ENCODE measurements around the gene SLC33A1.
"Not testable (repeated sequence)": the region's sequence is repeated elsewhere in the genome, so short reads cannot be mapped to it uniquely, and the experiment has no call there.

The SLC33A1 gene

DNA sequence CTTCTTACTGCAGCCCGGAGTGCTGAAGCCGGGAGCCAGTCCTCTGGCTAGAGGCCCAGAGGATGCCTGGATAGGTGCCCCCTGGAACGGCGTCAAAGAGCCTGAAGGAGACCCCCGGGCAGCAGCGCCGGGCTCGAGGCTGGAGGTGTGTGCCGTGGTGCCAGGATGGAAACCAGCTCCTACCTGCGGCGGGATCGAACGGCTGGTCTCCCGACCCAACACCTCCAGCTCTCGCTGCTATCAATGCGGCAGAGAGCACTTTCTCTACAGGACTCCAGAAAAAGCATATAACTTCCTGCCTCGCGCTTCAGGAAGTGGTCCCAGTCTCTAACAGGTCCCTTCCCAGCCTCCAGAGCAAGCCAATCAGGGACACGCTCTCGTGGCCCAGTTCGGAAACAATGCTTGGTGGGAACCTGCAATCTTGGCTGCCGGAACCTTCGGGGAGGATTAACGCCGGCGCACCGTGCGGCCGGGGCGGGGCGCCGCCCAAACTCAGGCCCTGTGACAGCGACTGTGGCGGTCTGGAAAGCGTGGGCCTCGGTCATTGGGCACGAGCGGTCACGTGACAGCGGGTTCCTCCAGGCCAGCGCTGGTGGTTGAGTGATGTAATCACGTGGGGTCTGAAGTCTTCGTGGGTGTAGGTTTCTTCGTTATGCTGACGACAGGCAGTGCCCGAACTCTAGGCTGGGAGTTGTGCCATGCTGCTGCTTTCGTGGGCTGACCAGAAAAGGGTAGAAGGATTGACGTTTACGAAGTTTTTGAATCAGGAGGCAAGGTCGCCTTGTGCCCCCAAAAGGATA, at the start of gene SLC33A1:
Gene SLC33A1 (minus strand): TSS at position 287 of the 800 bp plus-strand sequence. CDS start 430 bp downstream, outside the sequence.
- H3K27ac ChIP-seq (ENCODE audit: low read depth, low read length) = peak within 1 kb of the TSS; percentile 87
- peaks cover 14 to 25% of the 10 kb centered on the region in 2 donors for H3K4me1 ChIP-seq (ENCODE audit: control insufficient read depth in 1 of 2, insufficient read depth in 2 of 2, low read length in 2 of 2)
- no peaks in the 10 kb centered on the region for H3K9me3 ChIP-seq (ENCODE audit: control insufficient read depth in 1 of 2, low read length in 2 of 2)
- H3K9ac ChIP-seq (ENCODE audit: low read depth in 1 of 2, low read length in 2 of 2) = peak within 1 kb of the TSS; percentile 90 to 96
- H3K4me3 ChIP-seq (ENCODE audit: low read depth in 1 of 2, low read length in 2 of 2) = peak within 1 kb of the TSS; percentile 91 to 96
- no peaks in the 10 kb centered on the region for H3K27me3 ChIP-seq (ENCODE audit: control insufficient read depth in 1 of 2, insufficient read depth in 2 of 2, low read length in 2 of 2)
- H3K36me3 ChIP-seq (ENCODE audit: control insufficient read depth in 1 of 2, insufficient read depth in 2 of 2, low read length in 2 of 2) = no peaks in the 10 kb centered on the region

DNA sequence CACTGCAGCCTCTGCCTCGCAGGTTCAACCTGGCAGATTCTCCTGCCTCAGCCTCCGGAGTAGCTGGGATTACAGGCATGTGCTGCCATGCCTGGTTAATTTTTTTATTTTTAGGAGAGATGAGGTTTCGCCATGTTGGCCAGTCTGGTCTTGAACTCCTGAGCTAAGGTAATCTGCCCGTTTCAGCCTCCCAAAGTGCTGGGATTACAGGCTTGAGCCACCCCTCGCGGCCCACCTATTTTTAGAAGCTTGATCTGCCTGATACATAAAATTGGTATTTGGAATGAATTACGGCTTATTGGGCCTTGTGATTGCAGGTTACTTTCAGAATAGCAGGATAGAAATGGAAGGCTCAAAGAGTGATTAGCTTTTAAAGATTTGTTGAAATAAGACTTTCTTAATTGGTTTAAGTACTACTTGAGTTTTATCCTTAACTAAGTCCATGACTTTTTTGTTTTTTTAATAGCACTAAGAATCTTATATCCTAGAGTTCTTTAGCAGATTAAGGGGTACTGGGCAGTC, 41.2 kb upstream of the SLC33A1 start:
- H3K36me3 ChIP-seq (ENCODE audit: control insufficient read depth in 1 of 2, insufficient read depth in 2 of 2, low read length in 2 of 2) = peaks cover 4 to 40% of the 10 kb centered on the region in 2 donors
- no peak overlapping the region for H3K4me3 ChIP-seq (ENCODE audit: low read depth in 1 of 2, low read length in 2 of 2)
- H3K9ac ChIP-seq (ENCODE audit: low read depth in 1 of 2, low read length in 2 of 2) = no peak overlapping the region
- no peaks in the 10 kb centered on the region for H3K9me3 ChIP-seq (ENCODE audit: control insufficient read depth in 1 of 2, low read length in 2 of 2)
- no peak overlapping the region for H3K27ac ChIP-seq (ENCODE audit: low read depth, low read length)
- H3K27me3 ChIP-seq (ENCODE audit: control insufficient read depth in 1 of 2, insufficient read depth in 2 of 2, low read length in 2 of 2) = no peaks in the 10 kb centered on the region
- H3K4me1 ChIP-seq (ENCODE audit: control insufficient read depth in 1 of 2, insufficient read depth in 2 of 2, low read length in 2 of 2) = peaks cover 6% of the 10 kb centered on the region in 2 donors

DNA sequence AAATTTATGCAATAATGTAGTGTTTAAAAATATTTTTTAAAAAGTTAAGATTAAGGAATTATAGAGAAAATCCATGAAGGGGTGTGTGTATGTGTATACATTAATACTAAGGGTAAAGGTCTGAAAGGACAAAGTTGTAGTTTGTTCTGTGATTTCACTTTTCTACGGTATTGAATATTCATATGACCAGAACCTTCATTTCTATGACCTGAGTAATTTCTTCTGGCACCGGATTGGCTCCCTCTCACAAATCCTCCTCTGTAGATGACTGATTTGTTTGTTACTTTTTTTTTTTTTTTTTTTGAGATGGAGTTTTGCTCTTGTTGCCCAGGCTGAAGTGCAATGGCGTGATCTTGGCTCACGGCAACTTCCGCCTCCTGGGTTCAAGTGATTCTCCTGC, 37.1 kb upstream of the SLC33A1 start:
- H3K9ac ChIP-seq (ENCODE audit: low read depth in 1 of 2, low read length in 2 of 2) = no peak overlapping the region
- H3K4me1 ChIP-seq (ENCODE audit: control insufficient read depth in 1 of 2, insufficient read depth in 2 of 2, low read length in 2 of 2) = peaks cover 8 to 15% of the 10 kb centered on the region in 2 donors
- H3K4me3 ChIP-seq (ENCODE audit: low read depth in 1 of 2, low read length in 2 of 2) = no peak overlapping the region
- H3K27me3 ChIP-seq (ENCODE audit: control insufficient read depth in 1 of 2, insufficient read depth in 2 of 2, low read length in 2 of 2) = no peaks in the 10 kb centered on the region
- no peak overlapping the region for H3K27ac ChIP-seq (ENCODE audit: low read depth, low read length)
- H3K9me3 ChIP-seq (ENCODE audit: control insufficient read depth in 1 of 2, low read length in 2 of 2) = no peaks in the 10 kb centered on the region
- H3K36me3 ChIP-seq (ENCODE audit: control insufficient read depth in 1 of 2, insufficient read depth in 2 of 2, low read length in 2 of 2) = peaks cover 0 to 13% of the 10 kb centered on the region in 2 donors

DNA sequence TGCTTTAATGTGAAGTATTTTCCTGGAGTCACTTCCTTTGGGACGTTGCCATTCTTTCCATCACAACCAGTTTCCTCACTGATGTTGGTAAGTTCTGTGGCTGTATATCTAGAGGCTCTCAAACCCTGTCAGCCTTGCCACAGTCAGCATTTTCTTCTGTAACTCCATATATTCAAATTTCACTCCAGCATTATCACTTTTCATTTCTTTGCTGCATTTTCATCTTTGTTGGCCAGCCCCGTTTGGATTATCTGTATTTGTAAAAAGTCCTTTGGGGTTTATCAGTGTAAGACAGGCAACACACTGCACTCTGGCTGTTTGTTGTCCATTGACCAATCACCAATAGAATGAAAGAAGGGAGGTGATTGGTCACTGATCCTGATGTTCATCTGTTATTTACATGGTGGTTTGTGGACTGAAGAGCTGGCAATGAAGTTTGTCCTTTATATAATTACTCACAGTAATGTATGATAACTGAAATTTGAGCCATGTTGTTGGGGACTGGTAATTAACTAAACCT, 36.5 kb upstream of the SLC33A1 start:
- H3K36me3 ChIP-seq (ENCODE audit: control insufficient read depth in 1 of 2, insufficient read depth in 2 of 2, low read length in 2 of 2) = peaks cover 0 to 13% of the 10 kb centered on the region in 2 donors
- no peaks in the 10 kb centered on the region for H3K9me3 ChIP-seq (ENCODE audit: control insufficient read depth in 1 of 2, low read length in 2 of 2)
- H3K27me3 ChIP-seq (ENCODE audit: control insufficient read depth in 1 of 2, insufficient read depth in 2 of 2, low read length in 2 of 2) = no peaks in the 10 kb centered on the region
- H3K4me3 ChIP-seq (ENCODE audit: low read depth in 1 of 2, low read length in 2 of 2) = peak overlapping the region in 1 of 2 donors; percentile 35
- no peak overlapping the region for H3K27ac ChIP-seq (ENCODE audit: low read depth, low read length)
- H3K9ac ChIP-seq (ENCODE audit: low read depth in 1 of 2, low read length in 2 of 2) = no peak overlapping the region
- peaks cover 8 to 15% of the 10 kb centered on the region in 2 donors for H3K4me1 ChIP-seq (ENCODE audit: control insufficient read depth in 1 of 2, insufficient read depth in 2 of 2, low read length in 2 of 2)

DNA sequence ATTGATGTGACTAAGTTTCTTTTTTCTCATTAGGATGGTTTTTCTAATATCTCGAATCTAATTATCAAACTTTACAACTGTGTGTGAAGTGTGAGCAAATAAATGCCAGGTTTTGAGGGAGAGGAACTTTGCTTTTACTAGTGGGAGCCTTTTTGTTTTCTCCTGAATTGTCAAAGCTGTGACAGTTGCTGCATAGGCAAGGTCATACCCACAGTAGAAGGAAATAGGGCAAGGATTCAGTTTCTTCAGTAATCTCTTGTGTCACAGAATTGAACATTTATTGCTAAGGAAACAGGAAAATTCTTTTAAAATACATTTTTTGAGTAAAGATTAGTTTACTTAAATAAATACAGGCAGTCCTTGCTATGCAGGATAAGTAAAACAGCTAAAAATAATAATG, 35.7 kb upstream of the SLC33A1 start:
- Histone ChIP-seq H3K4me3 (ENCODE audit: low read depth in 1 of 2, low read length in 2 of 2) (no peak overlapping the region), H3K4me1 (ENCODE audit: control insufficient read depth in 1 of 2, insufficient read depth in 2 of 2, low read length in 2 of 2) (peaks cover 8 to 15% of the 10 kb centered on the region in 2 donors), H3K9ac (ENCODE audit: low read depth in 1 of 2, low read length in 2 of 2) (no peak overlapping the region), H3K9me3 (ENCODE audit: control insufficient read depth in 1 of 2, low read length in 2 of 2) (no peaks in the 10 kb centered on the region), H3K27ac (ENCODE audit: low read depth, low read length) (no peak overlapping the region), H3K27me3 (ENCODE audit: control insufficient read depth in 1 of 2, insufficient read depth in 2 of 2, low read length in 2 of 2) (no peaks in the 10 kb centered on the region), H3K36me3 (ENCODE audit: control insufficient read depth in 1 of 2, insufficient read depth in 2 of 2, low read length in 2 of 2) (peaks cover 0 to 10% of the 10 kb centered on the region in 2 donors)

DNA sequence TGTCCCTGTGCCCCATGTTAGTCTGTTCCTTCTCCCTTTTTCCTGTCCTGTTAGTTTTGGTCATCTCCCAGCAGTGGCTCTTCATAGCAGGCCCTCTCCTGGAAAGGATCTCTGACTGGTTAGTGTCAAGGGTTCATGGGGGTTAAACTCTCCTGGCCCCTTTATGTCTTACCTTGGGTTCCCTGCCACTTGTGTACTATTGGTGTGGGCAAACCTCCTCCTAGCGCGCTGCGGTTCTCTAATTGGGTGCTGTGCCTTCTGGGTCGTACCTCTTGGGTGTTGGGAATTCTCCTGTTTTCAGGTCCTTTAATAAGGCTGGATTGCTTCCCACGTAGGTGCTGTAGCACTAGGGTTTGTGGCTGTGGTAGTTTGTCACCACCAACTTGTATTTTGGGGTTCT, 35.0 kb upstream of the SLC33A1 start:
- Histone ChIP-seq H3K9me3 (ENCODE audit: control insufficient read depth in 1 of 2, low read length in 2 of 2) (no peaks in the 10 kb centered on the region), H3K4me1 (ENCODE audit: control insufficient read depth in 1 of 2, insufficient read depth in 2 of 2, low read length in 2 of 2) (peaks cover 8 to 15% of the 10 kb centered on the region in 2 donors), H3K4me3 (ENCODE audit: low read depth in 1 of 2, low read length in 2 of 2) (no peak overlapping the region), H3K36me3 (ENCODE audit: control insufficient read depth in 1 of 2, insufficient read depth in 2 of 2, low read length in 2 of 2) (peaks cover 0 to 4% of the 10 kb centered on the region in 2 donors), H3K27ac (ENCODE audit: low read depth, low read length) (no peak overlapping the region), H3K9ac (ENCODE audit: low read depth in 1 of 2, low read length in 2 of 2) (no peak overlapping the region), H3K27me3 (ENCODE audit: control insufficient read depth in 1 of 2, insufficient read depth in 2 of 2, low read length in 2 of 2) (no peaks in the 10 kb centered on the region)

DNA sequence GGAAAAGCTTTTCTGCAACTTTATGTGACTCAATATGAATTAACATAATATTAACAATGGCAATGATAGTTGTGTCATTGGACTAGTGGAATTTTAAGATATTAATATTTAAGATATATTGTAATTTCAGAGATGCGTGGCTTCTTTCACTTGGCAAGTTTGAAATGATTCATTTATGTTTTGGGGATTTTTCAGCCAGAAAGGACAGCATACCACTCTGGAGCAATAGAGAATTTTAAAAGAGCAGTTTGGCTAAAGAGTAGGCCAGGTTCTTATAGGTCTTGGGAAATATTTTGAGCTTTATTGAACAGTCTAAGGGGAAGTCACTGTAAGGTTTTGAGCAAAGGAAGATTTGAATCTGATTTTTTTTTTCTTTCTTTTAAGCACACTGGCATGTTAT, 32.7 kb upstream of the SLC33A1 start:
- Histone ChIP-seq H3K27ac (ENCODE audit: low read depth, low read length) (no peak overlapping the region), H3K9ac (ENCODE audit: low read depth in 1 of 2, low read length in 2 of 2) (no peak overlapping the region), H3K4me1 (ENCODE audit: control insufficient read depth in 1 of 2, insufficient read depth in 2 of 2, low read length in 2 of 2) (peaks cover 8 to 15% of the 10 kb centered on the region in 2 donors), H3K27me3 (ENCODE audit: control insufficient read depth in 1 of 2, insufficient read depth in 2 of 2, low read length in 2 of 2) (no peaks in the 10 kb centered on the region), H3K9me3 (ENCODE audit: control insufficient read depth in 1 of 2, low read length in 2 of 2) (no peaks in the 10 kb centered on the region), H3K36me3 (ENCODE audit: control insufficient read depth in 1 of 2, insufficient read depth in 2 of 2, low read length in 2 of 2) (no peaks in the 10 kb centered on the region), H3K4me3 (ENCODE audit: low read depth in 1 of 2, low read length in 2 of 2) (no peak overlapping the region)

DNA sequence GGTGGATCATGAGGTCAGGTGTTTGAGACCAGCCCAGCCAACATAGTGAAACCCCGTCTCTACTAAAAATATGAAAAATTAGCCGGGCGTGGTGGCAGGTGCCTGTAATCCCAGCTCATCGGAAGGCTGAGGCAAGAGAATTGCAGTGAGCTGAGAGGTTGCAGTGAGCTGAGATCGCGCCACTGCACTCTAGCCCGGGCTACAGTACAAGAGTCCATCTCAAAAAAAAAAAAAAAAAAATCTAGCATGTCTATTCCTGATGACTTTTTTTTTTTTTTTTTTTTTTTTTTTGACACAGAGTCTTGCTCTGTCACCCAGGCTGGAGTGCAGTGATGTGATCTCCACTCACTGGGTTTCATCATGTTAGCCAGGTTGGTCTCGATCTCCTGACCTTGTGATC, 32.1 kb upstream of the SLC33A1 start:
- H3K36me3 ChIP-seq (ENCODE audit: control insufficient read depth in 1 of 2, insufficient read depth in 2 of 2, low read length in 2 of 2); H3K27ac ChIP-seq (ENCODE audit: low read depth, low read length); H3K4me3 ChIP-seq (ENCODE audit: low read depth in 1 of 2, low read length in 2 of 2); H3K9ac ChIP-seq (ENCODE audit: low read depth in 1 of 2, low read length in 2 of 2); H3K27me3 ChIP-seq (ENCODE audit: control insufficient read depth in 1 of 2, insufficient read depth in 2 of 2, low read length in 2 of 2); H3K9me3 ChIP-seq (ENCODE audit: control insufficient read depth in 1 of 2, low read length in 2 of 2): not testable (repeated sequence)
- H3K4me1 ChIP-seq (ENCODE audit: control insufficient read depth in 1 of 2, insufficient read depth in 2 of 2, low read length in 2 of 2) = peaks cover 8 to 15% of the 10 kb centered on the region in 2 donors

DNA sequence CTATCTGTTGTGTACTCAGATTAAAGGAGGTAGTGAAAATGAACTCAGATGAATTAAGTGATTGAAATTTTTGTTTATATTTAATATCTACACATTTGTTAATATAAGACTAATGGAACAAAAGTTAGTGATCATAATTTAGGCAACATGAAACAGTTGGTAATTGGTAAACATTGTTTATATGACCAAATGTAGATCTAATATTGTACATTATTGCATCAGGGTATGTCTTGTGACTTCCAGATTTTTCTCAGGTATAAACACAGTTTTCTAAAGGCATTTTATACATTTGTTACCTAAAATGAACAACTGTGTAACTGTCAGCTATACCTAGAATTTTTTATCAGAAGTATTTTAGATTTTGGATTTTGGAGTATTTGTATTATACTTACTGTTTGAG, 31.1 kb upstream of the SLC33A1 start:
- Histone ChIP-seq H3K9ac (ENCODE audit: low read depth in 1 of 2, low read length in 2 of 2) (no peak overlapping the region), H3K4me3 (ENCODE audit: low read depth in 1 of 2, low read length in 2 of 2) (no peak overlapping the region), H3K4me1 (ENCODE audit: control insufficient read depth in 1 of 2, insufficient read depth in 2 of 2, low read length in 2 of 2) (peaks cover 0 to 7% of the 10 kb centered on the region in 2 donors), H3K27ac (ENCODE audit: low read depth, low read length) (no peak overlapping the region), H3K27me3 (ENCODE audit: control insufficient read depth in 1 of 2, insufficient read depth in 2 of 2, low read length in 2 of 2) (no peaks in the 10 kb centered on the region), H3K9me3 (ENCODE audit: control insufficient read depth in 1 of 2, low read length in 2 of 2) (no peaks in the 10 kb centered on the region), H3K36me3 (ENCODE audit: control insufficient read depth in 1 of 2, insufficient read depth in 2 of 2, low read length in 2 of 2) (no peaks in the 10 kb centered on the region)

DNA sequence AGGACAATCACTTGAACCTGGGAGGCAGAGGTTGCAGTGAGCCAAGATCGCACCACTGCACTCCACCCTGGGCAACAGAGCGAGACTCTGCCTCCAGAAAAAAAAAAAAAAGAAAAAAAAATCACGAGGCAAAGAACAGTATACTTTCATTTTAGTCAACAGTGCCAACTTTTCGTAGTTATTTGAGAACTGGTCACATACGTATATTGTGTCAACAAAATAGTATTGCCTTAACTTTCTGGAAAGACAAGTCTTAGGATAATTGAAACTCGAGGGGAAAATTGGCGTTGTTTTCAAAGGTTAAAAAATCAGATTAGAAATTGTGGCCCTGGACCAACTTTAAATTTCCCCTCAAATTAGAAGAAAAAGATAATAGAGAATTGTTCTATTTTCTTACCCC, 30.1 kb upstream of the SLC33A1 start:
- no peak overlapping the region for H3K4me3 ChIP-seq (ENCODE audit: low read depth in 1 of 2, low read length in 2 of 2)
- H3K9me3 ChIP-seq (ENCODE audit: control insufficient read depth in 1 of 2, low read length in 2 of 2) = no peaks in the 10 kb centered on the region
- H3K36me3 ChIP-seq (ENCODE audit: control insufficient read depth in 1 of 2, insufficient read depth in 2 of 2, low read length in 2 of 2) = no peaks in the 10 kb centered on the region
- no peak overlapping the region for H3K9ac ChIP-seq (ENCODE audit: low read depth in 1 of 2, low read length in 2 of 2)
- H3K27ac ChIP-seq (ENCODE audit: low read depth, low read length) = no peak overlapping the region
- H3K27me3 ChIP-seq (ENCODE audit: control insufficient read depth in 1 of 2, insufficient read depth in 2 of 2, low read length in 2 of 2) = no peaks in the 10 kb centered on the region
- H3K4me1 ChIP-seq (ENCODE audit: control insufficient read depth in 1 of 2, insufficient read depth in 2 of 2, low read length in 2 of 2) = peaks cover 0 to 5% of the 10 kb centered on the region in 2 donors

Data from duodenal mucosa (tissue), 2 donors.